HG03520 (cell line): ENCODE measurements around the gene DGKG.
A peak's percentile ranks its signal among the peaks of the same experiment; 100 is the strongest.

ENCODE experiments used
- ATAC-seq: cut with Tn5 transposase; IDR thresholded peaks from one replicate; pipeline ENCODE4 v1.9.1; 2021; ENCODE audit warnings: mild to moderate bottlenecking, moderate library complexity; ENCODE audit not compliant: unreplicated experiment

DGKG gene

GRCh38 chr3:186181901-186182300 is 180.1 kb downstream of the DGKG start:
- ATAC-seq: no peak

DNA sequence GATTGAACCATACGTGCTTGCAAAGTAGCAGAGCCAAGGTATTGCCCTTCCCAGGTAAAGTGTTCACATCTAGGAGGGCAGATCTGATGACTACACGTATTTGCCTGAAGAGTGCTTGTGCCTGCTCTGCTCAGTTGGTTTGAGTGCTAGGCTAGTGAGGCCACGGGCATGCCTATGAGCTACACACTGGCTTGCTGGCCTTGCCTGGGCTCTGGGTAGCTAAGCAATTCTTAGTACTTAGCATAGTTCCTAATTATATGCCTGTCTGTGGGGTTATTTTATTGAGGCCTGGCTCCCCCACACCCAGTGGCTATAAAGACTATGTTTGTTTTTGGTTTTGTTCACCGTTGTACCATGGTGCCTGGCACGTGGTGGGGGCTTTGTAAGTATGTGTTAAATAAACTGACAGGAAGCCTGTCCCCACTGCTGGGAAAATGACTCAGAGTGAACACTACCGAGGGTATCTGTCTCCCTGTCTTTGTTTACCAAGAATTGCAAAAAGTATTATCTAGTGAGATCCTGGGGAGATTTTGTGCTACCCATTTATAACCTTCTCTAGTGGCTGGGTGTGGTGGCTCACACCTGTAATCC is 181.0 kb downstream of the DGKG start:
- no peak for ATAC-seq

GRCh38 chr3:186180151-186180550 is 181.9 kb downstream of the DGKG start:
- ATAC-seq: no peak

DNA sequence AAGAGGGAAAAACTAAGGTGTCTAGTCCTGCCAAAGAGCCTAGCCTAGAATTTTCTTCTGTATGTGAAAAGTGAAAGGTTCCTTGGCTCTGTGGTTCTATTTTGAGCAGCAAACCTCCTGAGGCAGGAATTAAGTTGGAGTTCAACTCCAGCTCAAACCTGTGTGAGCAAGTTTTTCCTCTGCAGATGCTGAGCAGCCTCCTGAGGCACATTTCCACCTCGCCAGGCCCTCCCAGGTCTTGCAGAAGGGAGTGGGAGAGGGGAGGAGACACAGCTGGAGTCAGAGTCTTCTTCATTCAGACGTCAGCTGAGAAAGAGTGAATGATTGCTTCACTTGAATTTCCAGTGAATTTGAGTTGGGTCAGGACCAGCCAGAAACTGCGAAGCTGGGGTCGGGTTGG is 183.6 kb downstream of the DGKG start:
- no peak for ATAC-seq

DNA sequence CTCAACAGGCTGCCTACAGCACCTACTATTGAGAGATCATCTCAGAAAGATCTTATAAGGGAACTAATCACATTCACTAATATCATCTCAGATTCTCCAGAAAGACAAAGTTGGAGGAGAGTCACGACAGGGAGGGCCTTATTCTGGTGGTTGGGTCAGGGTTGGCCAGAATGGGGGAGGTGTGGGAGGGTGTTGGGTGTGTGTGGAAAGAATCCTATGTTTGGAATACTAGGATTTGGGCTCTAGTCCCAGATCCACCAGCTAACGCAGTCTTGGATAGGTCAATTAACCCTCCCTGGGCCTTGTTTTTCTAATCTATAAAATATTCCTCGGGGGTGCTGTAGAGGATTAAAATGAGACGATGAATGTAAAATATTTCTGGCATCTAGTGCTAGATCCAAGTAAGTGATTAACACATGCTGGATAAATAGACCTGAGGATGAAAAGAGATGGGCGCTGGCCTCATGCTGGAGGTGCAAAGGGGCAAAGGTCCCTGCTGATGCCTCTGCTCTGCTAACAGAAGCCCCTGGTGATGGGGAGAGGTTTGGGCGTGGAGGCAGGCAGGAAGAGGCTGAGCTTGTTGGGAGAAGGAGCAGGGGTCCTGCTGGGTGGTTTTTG is 185.6 kb downstream of the DGKG start:
- no peak for ATAC-seq

GRCh38 chr3:186173224-186173815 is 188.7 kb downstream of the DGKG start:
- ATAC-seq: no peak

GRCh38 chr3:186172353-186172752 is 189.7 kb downstream of the DGKG start:
- no peak for ATAC-seq

DNA sequence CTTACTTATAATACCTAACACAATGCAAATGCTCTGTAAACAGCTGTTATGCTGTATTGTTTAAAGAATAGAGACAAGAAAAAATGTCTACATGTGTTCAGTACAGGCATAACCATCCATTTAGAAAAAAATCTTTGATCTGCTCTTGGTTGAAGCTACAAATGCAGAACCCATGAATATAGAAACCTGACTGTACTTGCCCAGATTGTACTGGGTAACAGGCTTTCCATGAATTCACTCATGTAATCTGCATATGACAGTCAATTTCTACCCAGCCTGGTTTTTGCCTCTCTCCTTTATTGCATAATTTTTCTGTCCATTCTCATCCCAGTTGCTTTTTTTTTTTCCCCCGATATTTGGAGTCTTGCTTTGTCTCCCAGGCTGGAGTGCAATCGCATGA is 190.5 kb downstream of the DGKG start:
- no peak for ATAC-seq

- ATAC-seq: no peak
Observed at GRCh38 chr3:186170516-186170915, 191.5 kb downstream of the DGKG start.

DNA sequence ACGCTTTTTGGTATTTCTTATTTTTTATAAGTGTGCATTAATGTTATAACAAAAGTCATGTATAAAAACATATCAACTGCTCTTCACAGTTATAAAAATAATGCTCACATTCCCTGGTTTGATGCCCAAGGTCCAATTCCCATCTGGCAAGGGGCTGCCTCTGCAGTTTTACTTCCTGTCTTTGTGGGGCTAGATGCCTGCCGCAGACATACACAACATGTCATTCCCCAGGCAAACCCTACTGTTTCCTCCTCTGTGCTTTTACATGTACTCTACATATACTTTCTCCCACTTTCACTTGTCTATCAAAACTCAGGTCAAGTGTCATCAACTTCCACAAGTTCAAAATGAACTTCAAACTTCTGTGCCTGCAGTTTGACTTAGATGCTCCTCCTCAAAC is 192.7 kb downstream of the DGKG start:
- no peak for ATAC-seq

GRCh38 chr3:186168976-186169375 is 193.1 kb downstream of the DGKG start:
- ATAC-seq: no peak

GRCh38 chr3:186167646-186168395 is 194.2 kb downstream of the DGKG start:
- ATAC-seq: no peak

DNA sequence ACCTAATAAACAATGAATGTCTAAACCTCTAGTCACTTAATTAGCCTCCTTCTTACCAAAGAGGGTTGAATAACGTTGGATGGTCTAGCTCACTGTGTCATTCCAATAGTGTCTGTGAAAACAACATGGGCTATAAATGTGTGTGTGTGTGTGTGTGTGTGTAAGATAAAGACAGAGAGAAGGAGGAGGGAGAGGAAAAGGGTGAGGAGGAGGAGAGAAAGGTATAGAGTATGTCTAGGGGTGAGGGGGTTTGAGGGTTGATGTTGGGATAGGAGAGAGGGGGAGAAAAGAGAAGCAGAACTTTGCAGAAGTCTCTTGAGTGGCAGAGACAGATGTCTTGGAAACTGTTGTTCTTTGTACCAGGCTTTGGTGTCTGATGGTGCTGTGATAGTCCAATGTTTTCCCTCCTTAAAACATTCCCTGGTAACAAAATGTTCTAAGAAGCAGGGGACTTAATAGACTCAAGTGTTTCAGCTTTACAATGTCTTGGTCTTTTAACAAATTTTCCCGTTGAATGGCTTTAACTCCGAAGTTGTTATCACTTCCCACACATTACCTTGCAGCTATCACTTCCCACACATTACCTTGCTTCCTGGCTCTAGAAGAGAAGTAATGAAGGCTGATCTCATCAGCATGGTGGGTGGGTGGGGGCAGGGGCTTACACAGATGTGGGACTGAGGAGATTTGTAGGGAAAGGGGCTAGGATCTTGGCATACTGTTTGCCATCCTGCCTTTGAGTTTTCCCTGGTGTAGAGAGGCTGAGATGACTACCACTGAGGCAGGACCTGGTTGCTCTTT is 195.3 kb downstream of the DGKG start:
- ATAC-seq: no peak

- ATAC-seq: no peak
Observed at GRCh38 chr3:186166036-186166435, 196.0 kb downstream of the DGKG start.

- ATAC-seq: no peak
Observed at GRCh38 chr3:186165331-186165730, 196.7 kb downstream of the DGKG start.

- no peak for ATAC-seq
Observed at GRCh38 chr3:186164696-186165095, 197.3 kb downstream of the DGKG start.

DNA sequence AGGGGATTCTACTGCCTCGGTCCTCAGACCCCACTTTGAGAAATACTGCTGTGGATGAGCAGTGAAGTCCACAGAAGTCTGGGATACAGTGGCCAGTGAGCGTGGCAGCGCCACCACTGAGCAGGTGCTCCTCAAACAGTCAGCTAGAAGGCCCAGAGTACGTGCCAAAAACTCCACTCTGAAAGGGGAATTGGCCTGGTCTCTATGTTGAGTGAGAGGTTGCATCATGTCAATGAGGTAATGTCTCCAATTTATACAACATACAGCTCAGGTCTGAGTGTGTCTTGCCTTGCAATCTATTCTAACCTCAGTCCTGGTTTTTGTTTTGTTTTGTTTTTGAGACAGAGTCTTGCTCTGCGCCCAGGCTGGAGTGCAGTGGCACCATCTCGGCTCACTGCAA is 199.8 kb downstream of the DGKG start:
- ATAC-seq: no peak

DNA sequence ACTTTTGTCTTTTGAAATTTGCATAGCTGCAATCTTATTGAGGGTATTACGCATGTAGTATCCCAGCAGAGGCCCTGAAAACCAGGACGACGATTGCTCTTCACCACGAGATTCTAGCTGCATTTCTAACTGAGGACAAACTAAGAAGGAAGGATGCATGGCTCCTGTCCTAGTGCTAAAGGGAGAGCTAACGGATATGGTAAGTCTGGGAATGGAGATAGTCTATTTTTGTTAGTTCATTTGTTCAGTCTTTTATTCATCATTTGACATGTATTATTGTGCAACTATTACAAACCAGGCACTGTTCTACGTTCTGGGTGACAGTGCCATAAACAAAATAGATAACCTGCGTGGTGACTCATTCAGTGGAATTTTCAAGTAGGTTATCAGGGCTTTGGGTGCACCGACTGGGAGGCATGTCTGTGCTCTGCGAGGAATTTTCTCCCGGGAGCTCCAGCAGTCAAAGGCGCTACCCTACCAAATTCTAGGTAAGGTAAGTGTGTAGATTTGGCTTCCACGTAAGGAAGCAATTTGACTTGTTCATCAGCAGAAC is 201.3 kb downstream of the DGKG start:
- no peak for ATAC-seq

DNA sequence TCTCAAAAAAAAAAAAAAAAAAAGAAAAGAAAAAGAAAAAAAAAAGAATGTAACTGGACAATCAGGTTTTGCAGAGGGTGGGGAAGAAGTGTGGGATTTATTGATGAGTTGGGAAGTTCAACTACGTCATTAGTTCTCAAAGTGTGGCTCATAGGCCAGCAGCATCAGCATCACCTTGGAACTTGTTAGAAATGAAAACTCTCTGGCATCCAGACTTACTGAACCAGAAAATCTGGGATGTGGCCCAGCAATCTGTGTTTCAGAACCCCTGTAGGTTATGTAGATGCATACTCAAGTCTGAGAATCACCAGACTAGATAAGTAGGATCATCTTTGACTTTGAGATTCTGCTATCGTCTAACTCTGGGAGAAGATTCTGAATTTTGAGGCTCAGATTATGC is 207.4 kb downstream of the DGKG start:
- ATAC-seq: no peak

- peak; percentile 89 for ATAC-seq
Observed at GRCh38 chr3:186152889-186153292, 209.1 kb downstream of the DGKG start.

DNA sequence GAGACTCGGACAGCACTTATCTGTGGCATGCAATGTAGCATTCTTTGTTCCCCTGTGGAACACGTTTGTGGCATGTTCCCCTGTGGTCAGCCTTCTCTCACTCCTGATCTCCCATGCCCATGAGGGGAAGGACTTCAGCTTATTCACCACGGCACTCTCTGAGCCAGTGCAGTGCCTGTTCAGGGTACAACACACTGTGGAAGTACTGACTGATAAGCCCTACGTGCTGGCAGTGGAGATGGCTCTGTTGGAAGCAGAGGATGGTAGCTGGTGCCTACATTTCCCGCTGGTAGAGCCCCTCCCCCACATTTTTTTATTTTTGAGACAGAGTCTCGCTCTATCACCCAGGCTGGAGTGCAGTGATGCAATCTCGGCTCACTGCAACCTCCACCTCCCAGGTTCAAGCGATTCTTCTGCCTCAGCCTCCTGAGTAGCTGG is 209.7 kb downstream of the DGKG start:
- ATAC-seq: peak; percentile 12
